ENCODE data around the gene HECTD3. TPM values are rescaled to one million over a fixed set of nuclear protein-coding genes. Genes with fewer than 3 reads are reported as not detected.
A peak's percentile ranks its signal among the peaks of the same experiment; 100 is the strongest.

HECTD3 gene
- total and polyA plus RNA-seq, 9 of the 15 experiments (the other 6 are each of a cell fraction or from before 2014, with no cell fraction given), result 6.3 to 50.8 (median 18.9) TPM

DNA sequence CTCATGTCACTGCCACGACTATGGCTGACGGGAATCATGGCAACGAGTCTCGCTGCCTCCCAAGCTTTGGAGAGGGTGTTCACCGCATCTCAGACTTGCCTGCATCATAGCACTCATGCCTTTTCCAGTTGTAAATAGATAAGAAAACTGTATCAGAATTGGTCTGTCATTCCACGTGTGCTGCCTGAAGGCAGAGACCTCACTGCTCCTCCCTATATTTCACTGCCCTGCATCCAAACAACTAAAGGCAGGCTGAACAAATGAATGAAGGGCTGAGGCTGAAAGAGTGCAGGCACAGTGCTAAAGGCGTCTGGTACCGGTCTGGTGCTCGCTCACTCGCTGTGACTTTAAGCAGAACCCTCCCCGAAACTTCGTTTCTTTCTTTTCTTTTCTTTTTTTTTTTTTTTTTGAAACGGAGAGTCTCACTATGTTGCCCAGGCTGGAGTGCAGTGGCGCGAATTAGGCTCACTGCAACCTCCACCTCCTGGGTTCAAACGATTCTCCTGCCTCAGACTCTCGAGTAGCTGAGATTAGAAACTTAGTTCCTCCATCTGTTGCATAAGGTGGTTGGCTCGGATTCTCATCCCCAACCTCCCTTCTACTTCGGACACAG is 25.3 kb downstream of the HECTD3 start (continued):
- TF ChIP-seq, protein P1, sequence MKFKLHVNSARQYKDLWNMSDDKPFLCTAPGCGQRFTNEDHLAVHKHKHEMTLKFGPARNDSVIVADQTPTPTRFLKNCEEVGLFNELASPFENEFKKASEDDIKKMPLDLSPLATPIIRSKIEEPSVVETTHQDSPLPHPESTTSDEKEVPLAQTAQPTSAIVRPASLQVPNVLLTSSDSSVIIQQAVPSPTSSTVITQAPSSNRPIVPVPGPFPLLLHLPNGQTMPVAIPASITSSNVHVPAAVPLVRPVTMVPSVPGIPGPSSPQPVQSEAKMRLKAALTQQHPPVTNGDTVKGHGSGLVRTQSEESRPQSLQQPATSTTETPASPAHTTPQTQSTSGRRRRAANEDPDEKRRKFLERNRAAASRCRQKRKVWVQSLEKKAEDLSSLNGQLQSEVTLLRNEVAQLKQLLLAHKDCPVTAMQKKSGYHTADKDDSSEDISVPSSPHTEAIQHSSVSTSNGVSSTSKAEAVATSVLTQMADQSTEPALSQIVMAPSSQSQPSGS (CRISPR knock-in tag; IDR thresholded peaks at IDR 0.05), result no peak
- no peak for TF ChIP-seq HES1 (IDR thresholded peaks at IDR 0.05; ENCODE audit: low read depth)
- TF ChIP-seq OTX1 (CRISPR knock-in tag; IDR thresholded peaks at IDR 0.05), result no peak
- TF ChIP-seq TRIM28 (IDR thresholded peaks at IDR 0.05), result no peak
- no peak for TF ChIP-seq NEUROD1 (IDR thresholded peaks at IDR 0.05; ENCODE audit: borderline replicate concordance, low read depth, low read length, partially characterized antibody)
- TF ChIP-seq SMARCA5 (IDR thresholded peaks at IDR 0.05), result peak; percentile 88
- no peak for TF ChIP-seq ILK (tag; IDR thresholded peaks at IDR 0.05; ENCODE audit: borderline replicate concordance, low read depth)
- no peak for TF ChIP-seq HDAC2 (IDR thresholded peaks at IDR 0.05)
- no peak for TF ChIP-seq RFX7 (CRISPR knock-in tag; IDR thresholded peaks at IDR 0.05)
- TF ChIP-seq AFF1 (IDR thresholded peaks at IDR 0.05; ENCODE audit: low read depth in 1 of 2, partially characterized antibody in 2 of 2), result no peak
- TF ChIP-seq RAD21 (CRISPR knock-in tag; conservative IDR thresholded peaks at IDR 0.05 in 1 of 2, IDR thresholded peaks at IDR 0.05 in 1 of 2), result 0 out of 4 replicates have a peak, but pooled peaks of 1 of the 2 experiments have one; percentile 4
- no peak; the same call in 1 of the 2 replicates for TF ChIP-seq ZC3H4 (CRISPR knock-in tag; IDR thresholded peaks at IDR 0.05; ENCODE audit: borderline replicate concordance)
- no peak for TF ChIP-seq NCOA1 (IDR thresholded peaks at IDR 0.05; ENCODE audit: low read depth)
- no peak for TF ChIP-seq PTTG1 (tag; IDR thresholded peaks at IDR 0.05; ENCODE audit: low read depth)
- TF ChIP-seq, protein P2, sequence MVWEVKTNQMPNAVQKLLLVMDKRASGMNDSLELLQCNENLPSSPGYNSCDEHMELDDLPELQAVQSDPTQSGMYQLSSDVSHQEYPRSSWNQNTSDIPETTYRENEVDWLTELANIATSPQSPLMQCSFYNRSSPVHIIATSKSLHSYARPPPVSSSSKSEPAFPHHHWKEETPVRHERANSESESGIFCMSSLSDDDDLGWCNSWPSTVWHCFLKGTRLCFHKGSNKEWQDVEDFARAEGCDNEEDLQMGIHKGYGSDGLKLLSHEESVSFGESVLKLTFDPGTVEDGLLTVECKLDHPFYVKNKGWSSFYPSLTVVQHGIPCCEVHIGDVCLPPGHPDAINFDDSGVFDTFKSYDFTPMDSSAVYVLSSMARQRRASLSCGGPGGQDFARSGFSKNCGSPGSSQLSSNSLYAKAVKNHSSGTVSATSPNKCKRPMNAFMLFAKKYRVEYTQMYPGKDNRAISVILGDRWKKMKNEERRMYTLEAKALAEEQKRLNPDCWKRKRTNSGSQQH (CRISPR knock-in tag; IDR thresholded peaks at IDR 0.05), result 0 out of 2 replicates have a peak, but pooled peaks have one; percentile 14
- peak; percentile 67; the same call in 1 of the 2 replicates for TF ChIP-seq MXI1 (IDR thresholded peaks at IDR 0.05; ENCODE audit: low read depth, low read length)
- no peak for TF ChIP-seq ELF2 (CRISPR knock-in tag; IDR thresholded peaks at IDR 0.05)
- no peak for TF ChIP-seq ZZZ3 (IDR thresholded peaks at IDR 0.05)
- TF ChIP-seq EWSR1 (IDR thresholded peaks at IDR 0.05; ENCODE audit: borderline replicate concordance, low read depth, partially characterized antibody), result no peak
- TF ChIP-seq CBX5 (IDR thresholded peaks at IDR 0.05; ENCODE audit: borderline replicate concordance, low read depth), result no peak
- TF ChIP-seq FOXA3 (CRISPR knock-in tag; conservative IDR thresholded peaks at IDR 0.05 in 1 of 2, IDR thresholded peaks at IDR 0.05 in 1 of 2), result 0 out of 4 replicates have a peak, but pooled peaks of 1 of the 2 experiments have one; percentile 8
